Esophagus (tissue), 2 donors: ENCODE results near the gene INSR. TPM values are rescaled to one million over a fixed set of nuclear protein-coding genes. Genes with fewer than 3 reads are reported as not detected.
"Not testable (repeated sequence)": the region's sequence is repeated elsewhere in the genome, so short reads cannot be mapped to it uniquely, and the experiment has no call there.

ENCODE experiments used
- H3K27ac ChIP-seq, 2 donors: one replicate each; pipeline ENCODE4 v1.5.1; 2013; ENCODE audit warnings: low read depth in 2 of 2, mild to moderate bottlenecking in 2 of 2, inconsistent platforms in 1 of 2, low read length in 1 of 2, moderate library complexity in 1 of 2
- H3K27me3 ChIP-seq, 2 donors: one replicate each; pipeline ENCODE4 v1.6.1; 2013; ENCODE audit warnings: low read length in 2 of 2, control low read depth in 1 of 2, mild to moderate bottlenecking in 1 of 2; ENCODE audit not compliant: insufficient read depth in 2 of 2, control insufficient read depth in 1 of 2
- H3K36me3 ChIP-seq, 2 donors: one replicate each; pipeline ENCODE4 v1.6.1; 2013; ENCODE audit warnings: low read length in 1 of 2; ENCODE audit not compliant: control insufficient read depth in 2 of 2, insufficient read depth in 2 of 2
- H3K4me1 ChIP-seq, 2 donors: one replicate each; pipeline ENCODE4 v1.6.1; 2013; ENCODE audit warnings: low read length in 1 of 2; ENCODE audit not compliant: control insufficient read depth in 2 of 2, insufficient read depth in 2 of 2
- H3K4me3 ChIP-seq, 2 donors: one replicate each; pipeline ENCODE4 v1.5.1; 2013; ENCODE audit warnings: low read length in 2 of 2, mild to moderate bottlenecking in 2 of 2, low read depth in 1 of 2, moderate library complexity in 1 of 2
- H3K9me3 ChIP-seq, 2 donors: one replicate each; pipeline ENCODE4 v1.6.1; 2013; ENCODE audit warnings: mild to moderate bottlenecking in 2 of 2, low read depth in 1 of 2, low read length in 1 of 2, moderate library complexity in 1 of 2; ENCODE audit not compliant: control insufficient read depth in 2 of 2, insufficient read depth in 1 of 2
- WGBS, 2 donors: extraction: QIAGEN DNeasy Blood & Tissue Kit; methylation state at CpG; one replicate each; pipeline ENCODE4 v1.1.7; 2013; 5-methylcytosine and 5-hydroxymethylcytosine counted together
- polyA plus RNA-seq, 2 donors: library from polyadenylated mRNA; stranded (reverse); fragments of 200-250 nt; gene quantifications; one replicate each; pipeline ENCODE4 v1.2.3, GENCODE V29; 2013
- donor health status: healthy with polysubstance abuse.
- donor health status: Bipolar disorder and iron deficiency.

INSR gene
- polyA plus RNA-seq, 2 donors: 2.2 to 3.3 TPM

DNA sequence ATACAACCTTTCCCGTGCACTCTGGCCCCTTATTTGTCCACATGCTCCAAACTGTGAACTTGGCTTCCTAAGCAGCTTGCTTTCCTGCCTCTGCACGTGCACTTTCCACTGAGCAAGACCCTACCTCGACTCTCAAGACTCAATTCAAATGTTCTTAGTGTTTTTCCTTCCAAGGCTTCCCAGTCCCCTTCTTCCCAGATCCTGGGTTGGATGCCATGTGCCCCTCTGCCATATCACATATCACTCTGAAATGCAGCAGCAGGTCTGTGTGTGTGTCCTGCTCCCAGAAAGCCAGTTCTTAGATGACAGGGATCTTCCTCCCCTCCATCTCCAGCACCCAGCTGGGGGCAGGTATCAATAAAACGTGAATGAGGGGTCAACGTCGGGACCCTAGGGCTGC is 221.7 kb downstream of the INSR start:
- no peak overlapping the region for H3K4me3 ChIP-seq
- peaks cover 0 to 2% of the 10 kb centered on the region in 2 donors for H3K4me1 ChIP-seq
- no peaks in the 10 kb centered on the region for H3K27me3 ChIP-seq
- peaks cover 19 to 29% of the 10 kb centered on the region in 2 donors for H3K36me3 ChIP-seq
- H3K27ac ChIP-seq: no peak overlapping the region
- 93 to 95% methylated on average over 6 of the region's 6 CpGs for WGBS, 2 donors
- peaks cover 3 to 24% of the 10 kb centered on the region in 2 donors for H3K9me3 ChIP-seq

- H3K36me3 ChIP-seq: peaks cover 2 to 9% of the 10 kb centered on the region in 2 donors
- H3K27ac ChIP-seq: peak overlapping the region; percentile 84 to 90
- H3K9me3 ChIP-seq: peaks cover 0 to 3% of the 10 kb centered on the region in 2 donors
- H3K4me1 ChIP-seq: peaks cover 0 to 2% of the 10 kb centered on the region in 2 donors
- WGBS, 2 donors: 0 to 1% methylated on average over 12 of the region's 12 CpGs
- H3K4me3 ChIP-seq: peak overlapping the region; percentile 71 to 76
- H3K27me3 ChIP-seq: no peaks in the 10 kb centered on the region
Observed at GRCh38 chr19:7069904-7070226, 224.3 kb downstream of the INSR start.

GRCh38 chr19:7069042-7069903 is 224.9 kb downstream of the INSR start, which contains the start of gene ZNF557:
Gene ZNF557 (plus strand): TSS chr19:7069703. CDS start chr19:7075075, 5,372 bp downstream.
- Histone ChIP-seq H3K27me3 (no peaks in the 10 kb centered on the region), H3K9me3 (no peaks in the 10 kb centered on the region), H3K36me3 (peaks cover 0 to 3% of the 10 kb centered on the region in 2 donors), H3K27ac (peak within 1 kb of the TSS; percentile 84 to 90), H3K4me3 (peak within 1 kb of the TSS; percentile 71 to 76), H3K4me1 (peaks cover 0 to 2% of the 10 kb centered on the region in 2 donors)
- WGBS, 2 donors: 0 to 1% methylated on average over 51 to 56 of the region's 56 CpGs

GRCh38 chr19:7068599-7068998 is 225.6 kb downstream of the INSR start:
- 83 to 88% methylated on average over 6 of the region's 6 CpGs for WGBS, 2 donors

GRCh38 chr19:7067716-7068115 is 226.5 kb downstream of the INSR start:
- peaks cover 0 to 3% of the 10 kb centered on the region in 2 donors for H3K36me3 ChIP-seq
- H3K4me3 ChIP-seq: no peak overlapping the region
- WGBS, 2 donors: 83 to 87% methylated on average over 2 of the region's 2 CpGs
- H3K27me3 ChIP-seq: no peaks in the 10 kb centered on the region
- no peaks in the 10 kb centered on the region for H3K9me3 ChIP-seq
- H3K4me1 ChIP-seq: peaks cover 0 to 2% of the 10 kb centered on the region in 2 donors
- no peak overlapping the region for H3K27ac ChIP-seq

More at GRCh38 chr19:7068599-7068998, 225.6 kb downstream of the INSR start:
- Histone ChIP-seq H3K4me3 (no peak overlapping the region), H3K36me3 (peaks cover 0 to 3% of the 10 kb centered on the region in 2 donors), H3K27me3 (no peaks in the 10 kb centered on the region), H3K4me1 (peaks cover 0 to 2% of the 10 kb centered on the region in 2 donors), H3K27ac (no peak overlapping the region), H3K9me3 (no peaks in the 10 kb centered on the region)

DNA sequence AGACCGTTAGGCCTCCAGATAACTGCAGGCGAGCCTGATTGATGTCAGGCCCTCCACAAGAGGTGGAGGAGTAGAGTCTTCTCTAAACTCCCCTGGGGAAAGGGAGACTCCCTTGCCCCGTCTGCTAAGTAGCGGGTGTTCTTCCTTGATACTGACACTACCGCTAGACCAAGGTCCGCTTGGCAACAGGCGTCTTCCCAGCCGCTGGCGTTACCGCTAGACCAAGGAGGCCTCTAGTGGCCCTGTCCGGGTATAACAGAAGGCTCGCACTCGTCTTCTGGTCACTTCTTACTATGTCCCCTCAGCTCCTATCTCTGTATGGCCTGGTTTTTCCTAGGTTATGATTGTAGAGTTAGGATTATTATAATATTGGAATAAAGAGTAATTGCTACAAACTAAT is 227.1 kb downstream of the INSR start:
- not testable (repeated sequence) for H3K4me1 ChIP-seq, H3K27me3 ChIP-seq, H3K4me3 ChIP-seq, H3K9me3 ChIP-seq, H3K27ac ChIP-seq, H3K36me3 ChIP-seq
- 52 to 62% methylated on average over 13 of the region's 13 CpGs for WGBS, 2 donors

DNA sequence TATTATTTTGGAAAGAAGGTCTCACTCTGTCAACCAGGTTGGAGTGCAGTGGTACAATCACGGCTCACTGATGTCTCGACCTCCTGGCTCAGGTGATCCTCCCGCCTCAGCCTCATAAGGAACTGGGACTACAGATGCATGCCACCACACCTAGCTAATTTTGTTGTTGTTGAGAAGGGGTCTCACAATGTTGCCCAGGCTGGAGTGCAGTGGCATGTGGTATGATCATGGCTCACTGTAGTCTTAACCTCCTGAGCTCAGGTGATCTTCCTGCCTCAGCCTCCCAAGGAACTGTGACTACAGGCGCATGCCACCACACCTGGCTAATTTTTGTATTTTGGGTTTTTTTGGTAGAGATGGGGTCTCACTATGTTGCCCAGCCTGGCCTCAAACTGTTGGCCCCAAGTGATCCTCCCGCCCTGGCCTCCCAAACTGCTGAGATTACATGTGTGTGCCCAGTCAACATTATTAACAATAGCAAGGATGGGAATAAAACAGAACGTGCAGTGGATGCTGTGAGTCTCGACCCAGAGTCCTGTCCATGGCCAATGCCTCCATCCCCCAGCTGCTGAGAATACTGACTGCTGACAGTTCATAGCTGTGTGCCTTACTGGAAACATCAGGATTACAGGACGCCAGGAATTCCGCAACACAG is 230.3 kb downstream of the INSR start:
- H3K9me3 ChIP-seq: no peaks in the 10 kb centered on the region
- WGBS, 2 donors: 87 to 93% methylated on average over 9 of the region's 9 CpGs
- H3K27ac ChIP-seq: no peak overlapping the region
- no peaks in the 10 kb centered on the region for H3K36me3 ChIP-seq
- H3K4me3 ChIP-seq: no peak overlapping the region
- H3K4me1 ChIP-seq: no peaks in the 10 kb centered on the region
- no peaks in the 10 kb centered on the region for H3K27me3 ChIP-seq

- 83 to 85% methylated on average over 4 of the region's 4 CpGs for WGBS, 2 donors
- no peak overlapping the region for H3K4me3 ChIP-seq
- no peaks in the 10 kb centered on the region for H3K36me3 ChIP-seq
- no peaks in the 10 kb centered on the region for H3K27me3 ChIP-seq
- H3K4me1 ChIP-seq: no peaks in the 10 kb centered on the region
- no peak overlapping the region for H3K27ac ChIP-seq
- no peaks in the 10 kb centered on the region for H3K9me3 ChIP-seq
Observed at GRCh38 chr19:7063339-7063738, 230.9 kb downstream of the INSR start.
